Measurements from ENCODE around the gene TMA7. TPM values are rescaled to one million over a fixed set of nuclear protein-coding genes. Genes with fewer than 3 reads are reported as not detected.
A peak's percentile ranks its signal among the peaks of the same experiment; 100 is the strongest.

The TMA7 gene
- total and polyA plus RNA-seq, 11 donors = 177 to 733 (median 205) TPM

DNA sequence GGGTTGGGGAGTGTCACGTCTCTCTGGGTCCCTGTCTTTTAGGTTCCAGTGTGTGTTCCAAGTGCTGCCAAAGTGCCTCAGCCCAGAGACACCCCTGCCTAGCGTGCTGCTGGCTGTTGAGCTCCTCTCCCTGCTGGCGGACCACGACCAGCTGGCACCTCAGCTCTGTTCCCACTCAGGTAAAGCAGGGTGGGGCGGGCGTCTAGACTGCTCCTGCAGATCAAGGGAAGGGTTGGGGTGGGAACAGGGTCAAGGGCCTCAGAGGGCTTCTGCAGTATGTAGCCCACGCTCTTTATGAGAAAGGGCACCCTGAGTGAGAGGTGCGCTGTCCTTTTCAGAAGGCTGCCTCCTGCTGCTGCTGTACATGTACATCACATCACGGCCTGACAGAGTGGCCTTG is 23.6 kb downstream of the TMA7 start:
- 81 to 92% (median 83%) methylated on average over 9 of the region's 9 CpGs for WGBS, 4 donors
- Histone ChIP-seq H3K9me3 (no peaks in the 10 kb centered on the region), H3K4me1 (peaks cover 8 to 42% (median 37%) of the 10 kb centered on the region in 12 donors), H3K36me3 (peaks cover 0 to 59% (median 41%) of the 10 kb centered on the region in 9 donors), H3K27ac (no peak overlapping the region), H3K27me3 (no peaks in the 10 kb centered on the region), H3K4me3 (no peak overlapping the region)
- DNase-seq (no peak), ATAC-seq (no peak)
- intact Hi-C loops (cut with DNase I) = loop anchor here in 8 of 10 donors (2.0 to 10.0 kb wide), 6 partner anchors 41 to 221 kb away; partner anchors contain the start of genes SHISA5 (in 3 of the 8), NCKIPSD (in 1 of the 8) and SLC26A6 (in 1 of the 8)
- TF ChIP-seq POLR2A (IDR thresholded peaks at IDR 0.05) = no peak
- TF ChIP-seq, protein P1, sequence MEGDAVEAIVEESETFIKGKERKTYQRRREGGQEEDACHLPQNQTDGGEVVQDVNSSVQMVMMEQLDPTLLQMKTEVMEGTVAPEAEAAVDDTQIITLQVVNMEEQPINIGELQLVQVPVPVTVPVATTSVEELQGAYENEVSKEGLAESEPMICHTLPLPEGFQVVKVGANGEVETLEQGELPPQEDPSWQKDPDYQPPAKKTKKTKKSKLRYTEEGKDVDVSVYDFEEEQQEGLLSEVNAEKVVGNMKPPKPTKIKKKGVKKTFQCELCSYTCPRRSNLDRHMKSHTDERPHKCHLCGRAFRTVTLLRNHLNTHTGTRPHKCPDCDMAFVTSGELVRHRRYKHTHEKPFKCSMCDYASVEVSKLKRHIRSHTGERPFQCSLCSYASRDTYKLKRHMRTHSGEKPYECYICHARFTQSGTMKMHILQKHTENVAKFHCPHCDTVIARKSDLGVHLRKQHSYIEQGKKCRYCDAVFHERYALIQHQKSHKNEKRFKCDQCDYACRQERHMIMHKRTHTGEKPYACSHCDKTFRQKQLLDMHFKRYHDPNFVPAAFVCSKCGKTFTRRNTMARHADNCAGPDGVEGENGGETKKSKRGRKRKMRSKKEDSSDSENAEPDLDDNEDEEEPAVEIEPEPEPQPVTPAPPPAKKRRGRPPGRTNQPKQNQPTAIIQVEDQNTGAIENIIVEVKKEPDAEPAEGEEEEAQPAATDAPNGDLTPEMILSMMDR (IDR thresholded peaks at IDR 0.05) = no peak

DNA sequence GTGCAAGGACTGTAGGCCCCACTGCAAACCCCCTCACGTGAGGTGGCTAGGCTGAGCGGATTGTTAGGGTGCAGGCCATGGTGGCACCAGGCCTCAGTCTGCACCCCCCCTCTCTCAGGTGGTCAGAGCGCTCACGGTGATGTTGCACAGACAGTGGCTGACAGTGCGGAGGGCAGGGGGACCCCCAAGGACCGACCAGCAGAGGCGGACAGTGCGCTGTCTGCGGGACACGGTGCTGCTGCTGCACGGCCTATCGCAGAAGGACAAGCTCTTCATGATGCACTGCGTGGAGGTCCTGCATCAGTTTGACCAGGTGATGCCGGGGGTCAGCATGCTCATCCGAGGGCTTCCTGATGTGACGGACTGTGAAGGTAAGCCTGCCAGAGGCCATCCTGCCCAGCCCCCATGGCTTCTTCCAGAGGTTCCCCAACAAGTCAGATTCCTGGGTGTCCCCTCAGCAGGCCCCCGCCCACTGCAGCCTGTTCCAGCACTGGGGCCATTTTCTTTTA is 24.7 kb downstream of the TMA7 start:
- 91 to 94% (median 93%) methylated on average over 17 of the region's 17 CpGs for WGBS, 4 donors
- ATAC-seq (no peak), DNase-seq (peak in 1 of 5 donors; percentile 48)
- Histone ChIP-seq H3K4me1 (peaks cover 8 to 53% (median 45%) of the 10 kb centered on the region in 12 donors), H3K36me3 (peaks cover 0 to 58% (median 40%) of the 10 kb centered on the region in 9 donors), H3K27ac (peak overlapping the region; percentile 92 to 100 (median 99)), H3K4me3 (peak overlapping the region in 1 of 12 donors; percentile 66), H3K9me3 (no peaks in the 10 kb centered on the region), H3K27me3 (no peaks in the 10 kb centered on the region)
- intact Hi-C loops (cut with DNase I) = loop anchor here (1.0 to 10.0 kb wide), 11 partner anchors 38 to 220 kb away; partner anchors contain the start of genes SHISA5 (in 8 of the 10), NCKIPSD (in 1 of the 10) and SLC26A6 (in 1 of the 10)
- TF ChIP-seq POLR2A (IDR thresholded peaks at IDR 0.05) = no peak
- TF ChIP-seq, protein P1 (IDR thresholded peaks at IDR 0.05) = no peak

DNA sequence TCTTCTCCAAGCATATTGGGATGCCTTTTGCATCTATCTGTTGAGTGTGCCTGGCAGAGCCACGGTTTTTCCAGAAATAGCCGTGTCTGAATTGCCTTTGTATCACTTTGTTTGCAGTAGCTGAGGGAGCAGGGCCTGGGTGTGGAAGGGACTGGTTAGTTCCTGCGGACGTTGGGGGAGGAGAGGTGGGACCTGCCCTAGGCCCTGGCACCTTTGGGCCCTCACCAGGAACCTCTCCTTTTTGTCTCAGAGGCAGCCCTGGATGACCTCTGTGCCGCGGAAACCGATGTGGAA is 25.1 kb downstream of the TMA7 start:
- H3K9me3 ChIP-seq = no peaks in the 10 kb centered on the region
- H3K4me1 ChIP-seq = peaks cover 9 to 57% (median 49%) of the 10 kb centered on the region in 12 donors
- DNase-seq (no peak), ATAC-seq (no peak)
- WGBS, 4 donors = 6 to 23% (median 10%) methylated on average over 7 of the region's 7 CpGs
- peak overlapping the region in 3 of 12 donors; percentile 60 to 71 (median 66) for H3K4me3 ChIP-seq
- no peaks in the 10 kb centered on the region for H3K27me3 ChIP-seq
- intact Hi-C loops (cut with DNase I) = loop anchor here (1.0 to 10.0 kb wide), 10 partner anchors 37 to 220 kb away; partner anchors contain the start of genes SHISA5 (in 8 of the 10), NCKIPSD (in 1 of the 10) and SLC26A6 (in 1 of the 10)
- H3K36me3 ChIP-seq = peaks cover 0 to 57% (median 36%) of the 10 kb centered on the region in 9 donors
- H3K27ac ChIP-seq = peak overlapping the region; percentile 92 to 100 (median 99)
- TF ChIP-seq POLR2A (IDR thresholded peaks at IDR 0.05) = no peak
- TF ChIP-seq, protein P1 (IDR thresholded peaks at IDR 0.05) = no peak

DNA sequence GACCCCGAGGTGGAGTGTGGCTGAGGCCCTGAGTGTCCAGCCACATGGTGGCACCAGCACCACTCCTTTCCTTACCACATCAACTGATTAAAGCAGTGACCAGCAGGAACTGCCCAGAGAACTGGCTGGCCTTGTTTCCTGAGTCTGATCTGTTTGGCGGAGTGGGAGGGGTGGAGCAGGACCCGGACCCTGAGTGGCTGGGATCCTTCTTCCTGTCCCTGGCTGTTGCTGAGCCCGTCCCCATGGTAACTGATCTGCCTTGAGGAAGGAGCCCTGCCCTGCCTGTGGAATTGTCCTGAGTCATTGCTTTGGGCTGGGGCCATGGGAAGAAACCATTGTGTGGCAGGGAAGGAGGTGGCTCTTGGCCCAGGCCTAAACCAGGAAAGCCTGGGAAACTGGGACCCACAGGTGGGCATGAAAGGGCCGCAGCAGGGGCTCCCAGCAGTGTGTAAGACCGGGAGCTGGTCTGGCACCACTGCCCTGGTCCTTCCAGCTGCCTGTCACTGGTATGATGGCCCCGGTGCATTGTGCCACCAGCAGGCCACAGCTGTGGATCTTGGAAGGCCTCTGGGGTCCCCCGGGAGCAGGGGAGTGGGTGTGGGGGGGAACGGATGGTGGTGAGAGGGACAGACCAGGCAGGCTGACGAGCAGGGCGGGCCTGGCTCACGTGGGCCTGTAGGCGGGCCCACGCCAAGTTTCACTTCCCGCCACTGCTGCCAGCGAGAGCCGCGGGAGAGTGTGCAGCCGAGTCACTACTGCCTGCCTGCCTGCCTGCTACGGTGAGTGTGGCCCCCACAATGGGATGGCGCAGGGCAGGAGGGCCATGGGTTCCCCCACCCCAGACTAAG is 25.7 kb downstream of the TMA7 start:
- ATAC-seq (peak; percentile 95 to 96 (median 95)), DNase-seq (peak; percentile 95 to 99 (median 98))
- peak in 1 of 2 donors; percentile 81 for TF ChIP-seq POLR2A (IDR thresholded peaks at IDR 0.05)
- TF ChIP-seq, protein P1 (IDR thresholded peaks at IDR 0.05) = peak; percentile 55 to 90 (median 76)
- peak overlapping the region; percentile 92 to 100 (median 99) for H3K27ac ChIP-seq
- H3K27me3 ChIP-seq = no peaks in the 10 kb centered on the region
- peaks cover 13 to 63% (median 55%) of the 10 kb centered on the region in 12 donors for H3K4me1 ChIP-seq
- intact Hi-C loops (cut with DNase I) = loop anchor here (1.0 to 10.0 kb wide), 10 partner anchors 37 to 219 kb away; partner anchors contain the start of genes SHISA5 (in 8 of the 10), NCKIPSD (in 1 of the 10) and SLC26A6 (in 1 of the 10)
- peak overlapping the region; percentile 24 to 84 (median 62) for H3K4me3 ChIP-seq
- no peaks in the 10 kb centered on the region for H3K9me3 ChIP-seq
- H3K36me3 ChIP-seq = peaks cover 0 to 55% (median 30%) of the 10 kb centered on the region in 9 donors
- 15 to 21% (median 17%) methylated on average over 8 to 21 of the region's 21 CpGs for WGBS, 4 donors

Data from heart left ventricle (tissue), 16 donors.